GM12878 (cell line): ENCODE data around the gene AQP2. TPM values are rescaled to one million over a fixed set of nuclear protein-coding genes. Genes with fewer than 3 reads are reported as not detected.

ENCODE experiments used
- ATAC-seq: fragments of 200-7000 bp; cut with Tn5 transposase; 3 replicates; pipeline ENCODE4 v1.9.1; 2020; ENCODE audit warnings: mild to moderate bottlenecking, moderate library complexity
- BruUV-seq: library from RNA; stranded (reverse); fragments of 400-500 nt; replicated peaks from 2 replicates; lab custom pipeline; 2021; lab: Mats Ljungman, UMichigan
- CTCF ChIA-PET: fragments of 300-600 bp; sonication (Branson Sonifier 250); formaldehyde crosslinking; extraction: SDS; loops from one replicate; lab custom pipeline; 2021; ENCODE audit warnings: inconsistent platforms; lab: Yijun Ruan, JAX
- POLR2A ChIA-PET: fragments of 350-600 bp; formaldehyde crosslinking; extraction: SDS; loops from one replicate; lab custom pipeline; 2021; ENCODE audit warnings: inconsistent platforms; lab: Charles Lee
- RAD21 ChIA-PET: fragments of 300-600 bp; sonication (Branson Sonifier 250); formaldehyde crosslinking; loops from one replicate; lab custom pipeline; 2023; ENCODE audit warnings: antibody characterized with exemption; ENCODE audit not compliant: unreplicated experiment; lab: Charles Lee
- SMC1A ChIA-PET: fragments of 300-600 bp; sonication (Branson Sonifier 250); formaldehyde crosslinking; loops from one replicate; lab custom pipeline; 2023; ENCODE audit not compliant: unreplicated experiment, uncharacterized antibody; lab: Charles Lee
- DNase-seq: peaks from one replicate; pipeline ENCODE4 v3.0.0-alpha.2; 2011; ENCODE audit warnings: low read depth, low spot score
- FAIRE-seq: peaks from 3 replicates; lab custom pipeline; 2011; peaks lifted over from hg19 to GRCh38; lab: Jason Lieb, UNC
- H2AFZ ChIP-seq: 2 replicates; pipeline ENCODE4 v1.6.0; 2011; ENCODE audit warnings: low read depth, low read length, control low read depth; ENCODE audit not compliant: control insufficient read depth
- H3K27ac ChIP-seq: 2 replicates; pipeline ENCODE4 v1.5.1; 2011; ENCODE audit warnings: control low read depth; ENCODE audit not compliant: control insufficient read depth, insufficient read depth
- H3K27me3 ChIP-seq, 2 experiments: replicated peaks in 1 of 2; 2 replicates each; pipeline versions ENCODE4 v1.6.0 to v1.6.1; 2011; ENCODE audit warnings: low read length in 1 of 2; ENCODE audit not compliant: control insufficient read depth in 2 of 2, insufficient read depth in 2 of 2
- H3K36me3 ChIP-seq, 2 experiments: 2 replicates each; pipeline ENCODE4 v1.5.1; 2011; ENCODE audit warnings: low read length in 1 of 2; ENCODE audit not compliant: control insufficient read depth in 2 of 2, insufficient read depth in 2 of 2
- H3K4me1 ChIP-seq: 2 replicates; pipeline ENCODE4 v1.6.1; 2011; ENCODE audit warnings: mild to moderate bottlenecking, low read length, moderate library complexity, mixed read lengths; ENCODE audit not compliant: control insufficient read depth, insufficient read depth
- H3K4me2 ChIP-seq: 2 replicates; pipeline ENCODE4 v1.6.0; 2011; ENCODE audit warnings: control low read depth; ENCODE audit not compliant: control insufficient read depth, insufficient read depth
- H3K4me3 ChIP-seq: fragments of 200-600 bp; sonication (generic); 2 replicates; pipeline ENCODE4 v1.5.1; 2016
- H3K79me2 ChIP-seq: 2 replicates; pipeline ENCODE4 v1.6.0; 2011; ENCODE audit warnings: low read length; ENCODE audit not compliant: control insufficient read depth, insufficient read depth
- H3K9ac ChIP-seq: 2 replicates; pipeline ENCODE4 v1.8.0; 2011; ENCODE audit warnings: low read length, control low read depth, mixed read lengths; ENCODE audit not compliant: control insufficient read depth, insufficient read depth
- H3K9me3 ChIP-seq: replicated peaks from 3 replicates; pipeline ENCODE4 v1.5.1; 2011; ENCODE audit warnings: mild to moderate bottlenecking, low read length; ENCODE audit not compliant: control insufficient read depth, insufficient read depth
- H4K20me1 ChIP-seq: 2 replicates; pipeline ENCODE4 v1.6.0; 2011; ENCODE audit not compliant: control insufficient read depth, insufficient read depth
- BACH1 ChIP-seq: fragments of 450-650 bp; IDR thresholded peaks from 2 replicates; pipeline ENCODE4 v1.6.1; 2017; ENCODE audit warnings: mild to moderate bottlenecking, borderline replicate concordance
- BRCA1 ChIP-seq: IDR thresholded peaks from 2 replicates; pipeline ENCODE4 v1.6.1; 2011; ENCODE audit warnings: low read depth, low read length, improper control_type of control experiment
- FOXK2 ChIP-seq: fragments of 450-650 bp; IDR thresholded peaks from 2 replicates; pipeline ENCODE4 v1.6.1; 2017; ENCODE audit warnings: mild to moderate bottlenecking, moderate library complexity
- HDGF ChIP-seq: fragments of 450-650 bp; IDR thresholded peaks from 2 replicates; pipeline ENCODE4 v1.6.1; 2016; ENCODE audit warnings: antibody characterized with exemption
- IKZF2 ChIP-seq, 2 experiments: fragments of 450-650 bp; IDR thresholded peaks; 2 replicates each; pipeline ENCODE4 v1.6.1; 2017; ENCODE audit warnings: mild to moderate bottlenecking in 2 of 2, moderate library complexity in 2 of 2
- JUNB ChIP-seq: IDR thresholded peaks from 2 replicates; pipeline ENCODE4 v1.6.1; 2016; ENCODE audit warnings: antibody characterized with exemption, mild to moderate bottlenecking
- MTA2 ChIP-seq: fragments of 450-650 bp; IDR thresholded peaks from 2 replicates; pipeline ENCODE4 v1.6.1; 2016; ENCODE audit warnings: low read depth, mild to moderate bottlenecking, moderate library complexity
- MYB ChIP-seq: fragments of 150-350 bp; IDR thresholded peaks from 2 replicates; pipeline ENCODE4 v1.6.1; 2014; ENCODE audit warnings: mild to moderate bottlenecking, low read depth, low read length, borderline replicate concordance
- POU2F2 ChIP-seq: IDR thresholded peaks from 3 replicates; pipeline ENCODE4 v1.6.1; 2011; ENCODE audit warnings: low read depth, mild to moderate bottlenecking, low read length, borderline replicate concordance
- RAD21 ChIP-seq: IDR thresholded peaks from 2 replicates; pipeline ENCODE4 v1.6.1; 2011; ENCODE audit warnings: mild to moderate bottlenecking, low read depth, low read length, moderate library complexity; ENCODE audit not compliant: insufficient read depth
- STAT1 ChIP-seq: fragments of 450-650 bp; conservative IDR thresholded peaks from 2 replicates; pipeline ENCODE4 v1.6.1; 2014; ENCODE audit warnings: antibody characterized with exemption, mild to moderate bottlenecking
- TAF1 ChIP-seq: IDR thresholded peaks from 2 replicates; pipeline ENCODE4 v1.6.1; 2011; ENCODE audit warnings: mild to moderate bottlenecking, low read depth, low read length, borderline replicate concordance
- TCF7 ChIP-seq: IDR thresholded peaks from 2 replicates; pipeline ENCODE4 v1.6.1; 2014; ENCODE audit warnings: antibody characterized with exemption, borderline replicate concordance
- ZNF622 ChIP-seq: fragments of 450-650 bp; IDR thresholded peaks from 2 replicates; pipeline ENCODE4 v1.6.1; 2017; ENCODE audit warnings: mild to moderate bottlenecking, inconsistent platforms
- WGBS: methylation state at CpG from one replicate; pipeline ENCODE4 v1.1.6; 2016; ENCODE audit warnings: low lambda C conversion rate; ENCODE audit not compliant: insufficient replicate concordance, insufficient coverage; ENCODE audit errors: missing lambda C conversion rate; 5-methylcytosine and 5-hydroxymethylcytosine counted together
- in situ Hi-C: fragments of 300-500 bp; cut with MboI; formaldehyde crosslinking; loops from 9 replicates; pipeline ENCODE4 v1.14.3; 2018; ENCODE audit warnings: mixed read lengths
- intact Hi-C: fragments of 100-400 bp; cut with micrococcal nuclease; formaldehyde crosslinking; loops from one replicate; pipeline ENCODE4 v1.14.2; 2022; ENCODE audit not compliant: unreplicated experiment
- polyA plus RNA-seq, 11 experiments: library from polyadenylated mRNA; depleted of rRNA in 4 of 11; unstranded in 6 of 11; stranded (reverse) in 5 of 11; fragments of >200 nt; fragmentation: Nextera tagmentation in 4 of 11; fragmentation: Illumina TruSeq in 1 of 11; extraction: Ambion mirVana in 4 of 11; extraction: Trizol in 1 of 11; gene quantifications; 1 replicate in 1 of 11; 2 replicates in 10 of 11; pipeline versions ENCODE4 v1.2.1 to v1.2.3, GENCODE V29; 2011 to 2016; ENCODE audit warnings: inconsistent platforms in 2 of 11, missing spikeins in 2 of 11, low read depth in 1 of 11
- total RNA-seq, 4 experiments: library from RNA; depleted of rRNA in 3 of 4; stranded (reverse); fragments of >200 nt in 3 of 4; fragmentation: Illumina TruSeq in 1 of 4; extraction: Trizol in 1 of 4; gene quantifications; 2 replicates each; pipeline versions ENCODE4 v1.2.1 to v1.2.3, GENCODE V29; 2013 to 2021
- TF ChIP-seq, protein P1 (sequence below): fragments of 450-650 bp; IDR thresholded peaks from 2 replicates; pipeline ENCODE4 v1.6.1; 2017; ENCODE audit warnings: mild to moderate bottlenecking, moderate library complexity
- TF ChIP-seq, protein P2 (sequence below): fragments of 150-350 bp; IDR thresholded peaks from 2 replicates; pipeline ENCODE4 v1.6.1; 2016; ENCODE audit warnings: low read depth, low read length
- TF ChIP-seq, protein P3 (sequence below): fragments of 450-650 bp; IDR thresholded peaks from 2 replicates; pipeline ENCODE4 v1.6.1; 2017; ENCODE audit warnings: low read depth, mild to moderate bottlenecking, moderate library complexity

The AQP2 gene
- total and polyA plus RNA-seq, 10 of the 15 experiments (the other 5 are each of a cell fraction or from before 2014, with no cell fraction given): not detected

DNA sequence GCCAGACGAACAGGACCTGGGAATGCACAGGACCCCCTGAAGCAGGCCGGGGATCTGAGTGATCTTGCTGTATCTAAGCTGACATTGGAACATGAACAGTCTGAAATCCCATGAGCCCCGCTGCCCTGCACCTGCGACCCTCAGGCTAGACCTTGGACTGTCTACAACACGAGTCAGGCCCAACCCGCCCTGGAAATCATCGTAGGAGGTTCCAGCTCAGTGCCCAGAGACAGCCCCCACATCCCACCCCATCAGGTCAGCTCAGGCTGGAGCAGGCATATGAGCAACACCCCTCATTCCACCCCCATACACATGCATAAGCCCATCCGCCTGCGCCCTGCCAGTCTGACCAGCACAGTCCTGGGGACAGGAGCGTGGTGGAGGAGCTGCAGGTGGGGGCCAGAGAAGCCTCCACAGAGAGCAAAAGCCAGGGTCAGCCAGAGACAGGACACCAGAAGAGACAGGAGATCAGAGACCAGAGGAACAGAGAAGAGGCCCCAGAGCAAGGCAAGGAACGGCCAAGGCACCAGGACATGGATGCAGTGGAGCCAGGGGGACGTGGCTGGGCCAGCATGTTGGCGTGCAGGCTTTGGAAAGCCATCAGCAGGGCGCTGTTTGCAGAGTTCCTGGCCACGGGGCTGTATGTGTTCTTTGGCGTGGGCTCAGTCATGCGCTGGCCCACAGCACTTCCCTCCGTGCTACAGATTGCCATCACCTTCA is 22.3 kb downstream of the AQP2 start, which contains the start of gene AQP6:
AQP6 (plus strand) TSS at position 307 of the 720 bp plus-strand sequence; CDS start at position 534, 227 bp downstream.
- in situ Hi-C loops: loop anchor here (5.0 kb wide), 1 partner anchor 94 kb away; no protein-coding TSS in a partner anchor

More for the DNA sequence above, 22.3 kb downstream of the AQP2 start, which contains the start of gene AQP6:
- no peak within 1 kb of the TSS for H3K4me3 ChIP-seq
- SMC1A ChIA-PET: no interaction called here
- no peaks in the 10 kb centered on the region for H3K9me3 ChIP-seq
- TF ChIP-seq, protein P1, sequence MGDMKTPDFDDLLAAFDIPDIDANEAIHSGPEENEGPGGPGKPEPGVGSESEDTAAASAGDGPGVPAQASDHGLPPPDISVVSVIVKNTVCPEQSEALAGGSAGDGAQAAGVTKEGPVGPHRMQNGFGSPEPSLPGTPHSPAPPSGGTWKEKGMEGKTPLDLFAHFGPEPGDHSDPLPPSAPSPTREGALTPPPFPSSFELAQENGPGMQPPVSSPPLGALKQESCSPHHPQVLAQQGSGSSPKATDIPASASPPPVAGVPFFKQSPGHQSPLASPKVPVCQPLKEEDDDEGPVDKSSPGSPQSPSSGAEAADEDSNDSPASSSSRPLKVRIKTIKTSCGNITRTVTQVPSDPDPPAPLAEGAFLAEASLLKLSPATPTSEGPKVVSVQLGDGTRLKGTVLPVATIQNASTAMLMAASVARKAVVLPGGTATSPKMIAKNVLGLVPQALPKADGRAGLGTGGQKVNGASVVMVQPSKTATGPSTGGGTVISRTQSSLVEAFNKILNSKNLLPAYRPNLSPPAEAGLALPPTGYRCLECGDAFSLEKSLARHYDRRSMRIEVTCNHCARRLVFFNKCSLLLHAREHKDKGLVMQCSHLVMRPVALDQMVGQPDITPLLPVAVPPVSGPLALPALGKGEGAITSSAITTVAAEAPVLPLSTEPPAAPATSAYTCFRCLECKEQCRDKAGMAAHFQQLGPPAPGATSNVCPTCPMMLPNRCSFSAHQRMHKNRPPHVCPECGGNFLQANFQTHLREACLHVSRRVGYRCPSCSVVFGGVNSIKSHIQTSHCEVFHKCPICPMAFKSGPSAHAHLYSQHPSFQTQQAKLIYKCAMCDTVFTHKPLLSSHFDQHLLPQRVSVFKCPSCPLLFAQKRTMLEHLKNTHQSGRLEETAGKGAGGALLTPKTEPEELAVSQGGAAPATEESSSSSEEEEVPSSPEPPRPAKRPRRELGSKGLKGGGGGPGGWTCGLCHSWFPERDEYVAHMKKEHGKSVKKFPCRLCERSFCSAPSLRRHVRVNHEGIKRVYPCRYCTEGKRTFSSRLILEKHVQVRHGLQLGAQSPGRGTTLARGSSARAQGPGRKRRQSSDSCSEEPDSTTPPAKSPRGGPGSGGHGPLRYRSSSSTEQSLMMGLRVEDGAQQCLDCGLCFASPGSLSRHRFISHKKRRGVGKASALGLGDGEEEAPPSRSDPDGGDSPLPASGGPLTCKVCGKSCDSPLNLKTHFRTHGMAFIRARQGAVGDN: no peak
- TF ChIP-seq ZNF622: no peak
- no peak for TF ChIP-seq RAD21
- TF ChIP-seq, protein P2, sequence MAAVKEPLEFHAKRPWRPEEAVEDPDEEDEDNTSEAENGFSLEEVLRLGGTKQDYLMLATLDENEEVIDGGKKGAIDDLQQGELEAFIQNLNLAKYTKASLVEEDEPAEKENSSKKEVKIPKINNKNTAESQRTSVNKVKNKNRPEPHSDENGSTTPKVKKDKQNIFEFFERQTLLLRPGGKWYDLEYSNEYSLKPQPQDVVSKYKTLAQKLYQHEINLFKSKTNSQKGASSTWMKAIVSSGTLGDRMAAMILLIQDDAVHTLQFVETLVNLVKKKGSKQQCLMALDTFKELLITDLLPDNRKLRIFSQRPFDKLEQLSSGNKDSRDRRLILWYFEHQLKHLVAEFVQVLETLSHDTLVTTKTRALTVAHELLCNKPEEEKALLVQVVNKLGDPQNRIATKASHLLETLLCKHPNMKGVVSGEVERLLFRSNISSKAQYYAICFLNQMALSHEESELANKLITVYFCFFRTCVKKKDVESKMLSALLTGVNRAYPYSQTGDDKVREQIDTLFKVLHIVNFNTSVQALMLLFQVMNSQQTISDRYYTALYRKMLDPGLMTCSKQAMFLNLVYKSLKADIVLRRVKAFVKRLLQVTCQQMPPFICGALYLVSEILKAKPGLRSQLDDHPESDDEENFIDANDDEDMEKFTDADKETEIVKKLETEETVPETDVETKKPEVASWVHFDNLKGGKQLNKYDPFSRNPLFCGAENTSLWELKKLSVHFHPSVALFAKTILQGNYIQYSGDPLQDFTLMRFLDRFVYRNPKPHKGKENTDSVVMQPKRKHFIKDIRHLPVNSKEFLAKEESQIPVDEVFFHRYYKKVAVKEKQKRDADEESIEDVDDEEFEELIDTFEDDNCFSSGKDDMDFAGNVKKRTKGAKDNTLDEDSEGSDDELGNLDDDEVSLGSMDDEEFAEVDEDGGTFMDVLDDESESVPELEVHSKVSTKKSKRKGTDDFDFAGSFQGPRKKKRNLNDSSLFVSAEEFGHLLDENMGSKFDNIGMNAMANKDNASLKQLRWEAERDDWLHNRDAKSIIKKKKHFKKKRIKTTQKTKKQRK: no peak
- no peak for TF ChIP-seq JUNB
- no peak for TF ChIP-seq FOXK2
- no peak for TF ChIP-seq TCF7
- no peak for TF ChIP-seq MTA2
- TF ChIP-seq TAF1: no peak
- TF ChIP-seq BACH1: no peak
- TF ChIP-seq STAT1: no peak
- TF ChIP-seq, protein P3, sequence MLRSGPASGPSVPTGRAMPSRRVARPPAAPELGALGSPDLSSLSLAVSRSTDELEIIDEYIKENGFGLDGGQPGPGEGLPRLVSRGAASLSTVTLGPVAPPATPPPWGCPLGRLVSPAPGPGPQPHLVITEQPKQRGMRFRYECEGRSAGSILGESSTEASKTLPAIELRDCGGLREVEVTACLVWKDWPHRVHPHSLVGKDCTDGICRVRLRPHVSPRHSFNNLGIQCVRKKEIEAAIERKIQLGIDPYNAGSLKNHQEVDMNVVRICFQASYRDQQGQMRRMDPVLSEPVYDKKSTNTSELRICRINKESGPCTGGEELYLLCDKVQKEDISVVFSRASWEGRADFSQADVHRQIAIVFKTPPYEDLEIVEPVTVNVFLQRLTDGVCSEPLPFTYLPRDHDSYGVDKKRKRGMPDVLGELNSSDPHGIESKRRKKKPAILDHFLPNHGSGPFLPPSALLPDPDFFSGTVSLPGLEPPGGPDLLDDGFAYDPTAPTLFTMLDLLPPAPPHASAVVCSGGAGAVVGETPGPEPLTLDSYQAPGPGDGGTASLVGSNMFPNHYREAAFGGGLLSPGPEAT: no peak
- no peak for TF ChIP-seq MYB
- no peak for TF ChIP-seq POU2F2
- no peak for TF ChIP-seq BRCA1
- no peak for TF ChIP-seq HDGF
- TF ChIP-seq IKZF2 (IDR thresholded peaks at IDR 0.05): no peak
- H3K4me1 ChIP-seq: peaks cover under 1% of the 10 kb centered on the region; the same call in 1 of the 2 replicates
- peaks cover 4% of the 10 kb centered on the region in 2 experiments; a peak in 1 of 4 replicates for H3K27me3 ChIP-seq
- RAD21 ChIA-PET: no interaction called here
- no TSS peak for BruUV-seq
- no peak within 1 kb of the TSS for H3K9ac ChIP-seq
- POLR2A ChIA-PET: no interaction called here
- H3K4me2 ChIP-seq: no peak within 1 kb of the TSS
- CTCF ChIA-PET: no interaction called here
- H3K79me2 ChIP-seq: no peaks in the 10 kb centered on the region
- H4K20me1 ChIP-seq: no peaks in the 10 kb centered on the region
- no peaks in the 10 kb centered on the region for H3K36me3 ChIP-seq
- intact Hi-C loops: no loop called here
- 17% methylated on average over 18 of the region's 18 CpGs for WGBS
- FAIRE-seq (no peak), ATAC-seq (no peak), DNase-seq (no peak)
- H2AFZ ChIP-seq: no peak within 1 kb of the TSS
- no peak within 1 kb of the TSS for H3K27ac ChIP-seq
